NCI-H2107 (cell line): Measurements from ENCODE around the gene BOLA2B.
"Not testable (repeated sequence)": the region's sequence is repeated elsewhere in the genome, so short reads cannot be mapped to it uniquely, and the experiment has no call there.

Experiments used
- DNase-seq: peaks from one replicate; lab custom pipeline; 2025; lab: John Stamatoyannopoulos, UW

The BOLA2B gene

DNA sequence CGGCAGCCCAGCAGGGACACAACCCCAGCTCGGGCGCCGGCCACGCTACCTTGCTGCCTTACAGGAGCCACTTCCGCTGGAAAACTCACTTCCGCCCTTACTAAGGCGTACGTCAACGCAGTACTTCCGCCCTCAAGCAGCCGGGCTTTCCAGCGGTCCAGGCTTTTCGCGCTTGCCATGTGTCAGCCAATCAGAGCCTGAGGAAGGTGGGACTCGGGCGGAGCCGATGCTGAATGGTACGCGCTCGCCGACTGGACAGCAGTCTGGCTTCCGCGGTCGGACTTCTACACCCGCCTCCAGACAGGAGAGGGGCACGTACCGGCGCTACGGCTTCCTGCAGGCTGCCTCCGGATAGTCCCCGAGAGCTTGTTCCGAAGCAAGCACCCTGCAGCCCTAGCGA, at the start of gene BOLA2B, which contains the start of gene SLX1A:
BOLA2B (minus strand) TSS at position 52 of the 400 bp plus-strand sequence. CDS start 71 bp downstream, outside the sequence.
SLX1A (plus strand) TSS at position 261 of the 400 bp plus-strand sequence. CDS start 210 bp downstream, outside the sequence.
- not testable (repeated sequence) for DNase-seq

DNA sequence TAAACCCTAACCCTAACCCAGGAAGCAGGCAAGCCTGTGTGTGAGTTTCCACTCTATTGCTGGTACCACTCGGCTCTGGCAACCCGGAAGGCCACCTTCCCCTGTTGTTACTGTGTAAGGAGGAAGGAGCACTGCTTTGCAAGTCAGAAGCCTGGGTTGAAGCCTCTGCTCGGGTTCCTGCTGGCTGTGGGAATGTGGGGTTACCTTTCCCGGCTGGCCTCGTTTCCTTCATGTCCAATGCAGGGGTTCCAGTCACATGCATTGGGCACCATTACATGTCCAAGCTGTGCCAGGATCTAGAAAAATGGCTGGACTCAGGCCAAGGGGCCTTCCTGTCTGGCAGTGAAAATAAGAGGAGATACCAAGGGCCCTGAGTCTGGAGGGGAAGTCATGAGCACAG, 23.6 kb upstream of the BOLA2B start:
- not testable (repeated sequence) for DNase-seq

DNA sequence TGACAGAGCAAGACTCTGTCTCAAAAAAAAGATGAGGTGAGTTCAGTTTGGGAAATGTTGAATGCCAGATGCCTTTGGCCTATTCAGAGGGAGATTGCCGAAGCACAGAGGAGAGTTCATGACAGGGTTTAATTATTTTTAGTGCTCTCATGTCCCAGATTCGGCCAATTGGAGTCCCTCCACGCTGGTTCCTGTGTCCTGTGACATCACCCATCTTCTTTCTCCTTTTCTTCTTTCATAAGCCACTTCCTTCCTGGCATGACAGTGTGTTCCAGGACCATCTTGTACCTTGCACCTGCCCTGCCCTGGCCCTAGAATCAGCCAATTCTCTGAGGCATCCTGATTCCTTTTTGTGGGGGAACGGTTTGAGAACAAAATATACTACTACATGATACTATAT, 17.9 kb upstream of the BOLA2B start:
- not testable (repeated sequence) for DNase-seq

GRCh38 chr16:30209032-30209431, 15.6 kb upstream of the BOLA2B start:
- not testable (repeated sequence) for DNase-seq

GRCh38 chr16:30207063-30207704, 13.7 kb upstream of the BOLA2B start:
- not testable (repeated sequence) for DNase-seq

GRCh38 chr16:30206252-30206651, 12.8 kb upstream of the BOLA2B start:
- not testable (repeated sequence) for DNase-seq

GRCh38 chr16:30205541-30206236, 12.2 kb upstream of the BOLA2B start:
- not testable (repeated sequence) for DNase-seq

DNA sequence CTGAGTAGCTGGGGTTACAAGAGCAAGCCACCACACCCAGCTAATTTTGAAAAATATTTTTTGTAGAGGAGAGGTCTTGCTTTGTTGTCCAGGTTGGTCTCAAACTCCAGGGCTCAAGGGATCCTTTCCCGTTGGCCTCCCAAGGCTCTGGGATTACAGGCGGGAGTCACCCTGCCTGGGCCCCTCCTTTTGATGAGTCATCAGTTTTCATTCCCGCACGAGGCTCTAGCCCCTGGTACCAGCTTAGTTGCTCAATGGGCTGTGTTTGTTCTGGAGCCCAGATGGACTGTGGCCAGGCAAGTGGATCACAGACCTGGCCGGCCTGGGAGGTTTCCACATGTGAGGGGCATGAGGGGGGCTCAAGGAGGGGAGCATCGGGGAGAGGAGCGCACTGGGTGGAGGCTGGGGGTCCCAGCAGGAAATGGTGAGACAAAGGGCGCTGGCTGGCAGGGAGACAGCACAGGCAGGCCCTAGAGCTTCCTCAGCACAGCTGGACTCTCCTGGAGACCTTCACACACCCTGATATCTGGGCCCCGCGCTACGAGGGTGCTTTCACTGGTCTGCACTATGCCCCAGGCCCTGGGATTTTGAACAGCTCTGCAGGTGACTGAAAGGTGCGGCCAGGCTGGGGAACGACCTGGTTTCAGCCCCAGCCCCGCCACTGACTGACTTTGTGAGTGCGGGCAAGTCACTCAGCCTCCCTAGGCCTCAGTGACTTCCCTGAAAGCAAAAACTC, 6.3 kb upstream of the BOLA2B start:
- DNase-seq: not testable (repeated sequence)

- not testable (repeated sequence) for DNase-seq
Observed at GRCh38 chr16:30199049-30199448, 5.6 kb upstream of the BOLA2B start, which contains the start of gene SULT1A3. Gene SULT1A3 (plus strand): TSS chr16:30199255. CDS start chr16:30200729, 1,474 bp downstream.

GRCh38 chr16:30197001-30197400, 3.5 kb upstream of the BOLA2B start:
- not testable (repeated sequence) for DNase-seq

- DNase-seq: not testable (repeated sequence)
Observed at GRCh38 chr16:30194172-30194925, 883 bp upstream of the BOLA2B start.

GRCh38 chr16:30193098-30193497, 368 bp downstream of the BOLA2B start:
- not testable (repeated sequence) for DNase-seq

DNA sequence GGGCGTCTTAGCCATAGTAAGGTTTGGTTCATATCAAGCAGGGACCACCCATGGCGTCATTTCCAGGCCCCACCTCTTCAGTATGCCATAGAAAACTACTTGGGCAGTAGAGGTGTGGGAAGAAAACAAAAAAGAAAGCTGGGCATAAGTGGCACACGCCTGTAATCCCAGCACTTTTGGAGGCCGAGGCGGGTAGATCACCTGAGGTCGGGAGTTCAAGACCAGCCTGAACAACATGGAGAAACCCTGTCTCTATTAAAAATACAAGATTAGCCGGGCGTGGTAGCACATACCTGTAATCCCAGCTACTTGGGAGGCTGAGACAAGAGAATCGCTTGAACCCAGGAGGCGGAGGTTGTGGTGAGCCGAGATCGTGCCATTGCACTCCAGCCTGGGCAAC, 2.3 kb downstream of the BOLA2B start:
- DNase-seq: not testable (repeated sequence)

DNA sequence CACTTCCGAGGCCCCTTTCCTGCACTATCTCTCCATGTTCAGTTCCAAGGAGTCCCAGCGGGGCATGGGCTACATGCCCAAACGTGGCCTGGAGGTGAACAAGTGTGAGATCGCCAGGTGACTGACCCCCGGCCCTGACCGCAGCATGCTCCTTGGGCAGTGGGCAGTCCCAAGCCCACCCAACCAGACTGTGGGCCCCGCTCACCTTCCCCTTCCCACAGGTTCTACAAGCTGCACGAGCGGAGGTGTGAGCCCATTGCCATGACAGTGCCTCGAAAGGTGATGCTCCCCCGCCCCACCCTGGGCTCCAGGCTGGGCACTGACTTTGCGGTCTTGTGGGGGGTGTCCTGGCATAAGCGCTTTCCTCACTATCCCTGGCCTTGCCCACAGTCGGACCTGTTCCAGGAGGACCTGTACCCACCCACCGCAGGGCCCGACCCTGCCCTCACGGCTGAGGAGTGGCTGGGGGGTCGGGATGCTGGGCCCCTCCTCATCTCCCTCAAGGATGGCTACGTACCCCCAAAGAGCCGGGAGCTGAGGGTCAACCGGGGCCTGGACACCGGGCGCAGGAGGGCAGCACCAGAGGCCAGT, 5.4 kb downstream of the BOLA2B start:
- no peak for DNase-seq

DNA sequence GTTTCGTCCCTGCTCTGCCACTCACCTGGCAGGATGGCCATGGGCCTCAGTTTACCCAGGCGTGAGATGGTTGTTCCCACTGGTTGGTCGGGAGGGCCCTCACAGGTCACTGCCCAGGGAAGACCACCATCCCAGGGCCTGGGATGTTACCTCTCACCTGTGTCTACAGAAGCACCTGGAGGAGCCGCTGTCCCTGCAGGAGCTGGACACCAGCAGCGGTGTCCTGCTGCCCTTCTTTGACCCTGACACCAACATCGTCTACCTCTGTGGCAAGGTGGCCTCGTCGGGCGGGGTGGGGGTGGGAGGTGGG, 6.0 kb downstream of the BOLA2B start:
- DNase-seq: no peak

GRCh38 chr16:30186782-30187555, 6.5 kb downstream of the BOLA2B start:
- no peak for DNase-seq

DNA sequence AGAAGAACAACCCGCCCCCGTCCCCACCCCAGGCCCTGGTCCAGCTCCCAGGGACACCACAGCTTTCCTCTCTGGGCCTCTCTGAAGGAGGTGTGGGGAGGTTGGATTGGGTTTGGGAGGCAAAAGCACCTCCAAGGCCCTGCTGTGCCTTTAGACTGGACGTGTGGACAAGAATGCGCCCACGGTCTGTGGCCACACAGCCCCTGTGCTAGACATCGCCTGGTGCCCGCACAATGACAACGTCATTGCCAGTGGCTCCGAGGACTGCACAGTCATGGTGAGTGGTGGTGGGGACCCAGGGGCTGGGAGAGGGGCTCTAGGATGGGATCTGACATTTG, 7.1 kb downstream of the BOLA2B start:
- no peak for DNase-seq

- DNase-seq: no peak
Observed at GRCh38 chr16:30185683-30186421, 7.6 kb downstream of the BOLA2B start.

- no peak for DNase-seq
Observed at GRCh38 chr16:30184891-30185682, 8.4 kb downstream of the BOLA2B start.
